GM12878 (cell line): Measurements from ENCODE around the gene ZC3H10. TPM values are rescaled to one million over a fixed set of nuclear protein-coding genes. Genes with fewer than 3 reads are reported as not detected.

Experiments
- ATAC-seq: fragments of 200-7000 bp; cut with Tn5 transposase; 3 replicates; pipeline ENCODE4 v1.9.1; 2020; ENCODE audit warnings: mild to moderate bottlenecking, moderate library complexity
- BruUV-seq: library from RNA; stranded (reverse); fragments of 400-500 nt; replicated peaks from 2 replicates; lab custom pipeline; 2021; lab: Mats Ljungman, UMichigan
- CTCF ChIA-PET: fragments of 300-600 bp; sonication (Branson Sonifier 250); formaldehyde crosslinking; extraction: SDS; loops from one replicate; lab custom pipeline; 2021; ENCODE audit warnings: inconsistent platforms; lab: Yijun Ruan, JAX
- POLR2A ChIA-PET: fragments of 350-600 bp; formaldehyde crosslinking; extraction: SDS; loops from one replicate; lab custom pipeline; 2021; ENCODE audit warnings: inconsistent platforms; lab: Charles Lee
- RAD21 ChIA-PET: fragments of 300-600 bp; sonication (Branson Sonifier 250); formaldehyde crosslinking; loops from one replicate; lab custom pipeline; 2023; ENCODE audit warnings: antibody characterized with exemption; ENCODE audit not compliant: unreplicated experiment; lab: Charles Lee
- SMC1A ChIA-PET: fragments of 300-600 bp; sonication (Branson Sonifier 250); formaldehyde crosslinking; loops from one replicate; lab custom pipeline; 2023; ENCODE audit not compliant: unreplicated experiment, uncharacterized antibody; lab: Charles Lee
- DNase-seq: peaks from one replicate; pipeline ENCODE4 v3.0.0-alpha.2; 2011; ENCODE audit warnings: low read depth, low spot score
- FAIRE-seq: peaks from 3 replicates; lab custom pipeline; 2011; peaks lifted over from hg19 to GRCh38; lab: Jason Lieb, UNC
- H2AFZ ChIP-seq: 2 replicates; pipeline ENCODE4 v1.6.0; 2011; ENCODE audit warnings: low read depth, low read length, control low read depth; ENCODE audit not compliant: control insufficient read depth
- H3K27ac ChIP-seq: 2 replicates; pipeline ENCODE4 v1.5.1; 2011; ENCODE audit warnings: control low read depth; ENCODE audit not compliant: control insufficient read depth, insufficient read depth
- H3K27me3 ChIP-seq, 2 experiments: replicated peaks in 1 of 2; 2 replicates each; pipeline versions ENCODE4 v1.6.0 to v1.6.1; 2011; ENCODE audit warnings: low read length in 1 of 2; ENCODE audit not compliant: control insufficient read depth in 2 of 2, insufficient read depth in 2 of 2
- H3K36me3 ChIP-seq, 2 experiments: 2 replicates each; pipeline ENCODE4 v1.5.1; 2011; ENCODE audit warnings: low read length in 1 of 2; ENCODE audit not compliant: control insufficient read depth in 2 of 2, insufficient read depth in 2 of 2
- H3K4me1 ChIP-seq: 2 replicates; pipeline ENCODE4 v1.6.1; 2011; ENCODE audit warnings: mild to moderate bottlenecking, low read length, moderate library complexity, mixed read lengths; ENCODE audit not compliant: control insufficient read depth, insufficient read depth
- H3K4me2 ChIP-seq: 2 replicates; pipeline ENCODE4 v1.6.0; 2011; ENCODE audit warnings: control low read depth; ENCODE audit not compliant: control insufficient read depth, insufficient read depth
- H3K4me3 ChIP-seq: fragments of 200-600 bp; sonication (generic); 2 replicates; pipeline ENCODE4 v1.5.1; 2016
- H3K79me2 ChIP-seq: 2 replicates; pipeline ENCODE4 v1.6.0; 2011; ENCODE audit warnings: low read length; ENCODE audit not compliant: control insufficient read depth, insufficient read depth
- H3K9ac ChIP-seq: 2 replicates; pipeline ENCODE4 v1.8.0; 2011; ENCODE audit warnings: low read length, control low read depth, mixed read lengths; ENCODE audit not compliant: control insufficient read depth, insufficient read depth
- H3K9me3 ChIP-seq: replicated peaks from 3 replicates; pipeline ENCODE4 v1.5.1; 2011; ENCODE audit warnings: mild to moderate bottlenecking, low read length; ENCODE audit not compliant: control insufficient read depth, insufficient read depth
- H4K20me1 ChIP-seq: 2 replicates; pipeline ENCODE4 v1.6.0; 2011; ENCODE audit not compliant: control insufficient read depth, insufficient read depth
- BHLHE40 ChIP-seq, 2 experiments: fragments of 450-650 bp in 1 of 2; IDR thresholded peaks; 2 replicates each; pipeline ENCODE4 v1.6.1; 2011 to 2017; ENCODE audit warnings: low read depth in 2 of 2, borderline replicate concordance in 1 of 2, improper control_type of control experiment in 1 of 2, low read length in 1 of 2, mild to moderate bottlenecking in 1 of 2
- IRF4 ChIP-seq: IDR thresholded peaks from 2 replicates; pipeline ENCODE4 v1.6.1; 2011; ENCODE audit warnings: low read depth, low read length
- NBN ChIP-seq: fragments of 450-650 bp; IDR thresholded peaks from 2 replicates; pipeline ENCODE4 v1.6.1; 2016
- NFIC ChIP-seq: IDR thresholded peaks from 2 replicates; pipeline ENCODE4 v1.6.1; 2012; ENCODE audit warnings: low read depth, mild to moderate bottlenecking, inconsistent platforms, low read length, moderate library complexity
- PAX8 ChIP-seq: fragments of 450-650 bp; IDR thresholded peaks from 2 replicates; pipeline ENCODE4 v1.6.1; 2017; ENCODE audit warnings: mild to moderate bottlenecking, moderate library complexity
- RAD21 ChIP-seq: IDR thresholded peaks from 2 replicates; pipeline ENCODE4 v1.6.1; 2011; ENCODE audit warnings: mild to moderate bottlenecking, low read depth, low read length, moderate library complexity; ENCODE audit not compliant: insufficient read depth
- TBL1XR1 ChIP-seq: IDR thresholded peaks from 2 replicates; pipeline ENCODE4 v1.6.1; 2012; ENCODE audit warnings: low read depth, low read length, improper control_type of control experiment
- ZNF384 ChIP-seq: IDR thresholded peaks from 2 replicates; pipeline ENCODE4 v1.6.1; 2012; ENCODE audit warnings: low read depth, mild to moderate bottlenecking, low read length, improper control_type of control experiment, borderline replicate concordance
- WGBS: methylation state at CpG from one replicate; pipeline ENCODE4 v1.1.6; 2016; ENCODE audit warnings: low lambda C conversion rate; ENCODE audit not compliant: insufficient replicate concordance, insufficient coverage; ENCODE audit errors: missing lambda C conversion rate; 5-methylcytosine and 5-hydroxymethylcytosine counted together
- in situ Hi-C: fragments of 300-500 bp; cut with MboI; formaldehyde crosslinking; loops from 9 replicates; pipeline ENCODE4 v1.14.3; 2018; ENCODE audit warnings: mixed read lengths
- intact Hi-C: fragments of 100-400 bp; cut with micrococcal nuclease; formaldehyde crosslinking; loops from one replicate; pipeline ENCODE4 v1.14.2; 2022; ENCODE audit not compliant: unreplicated experiment
- polyA plus RNA-seq, 11 experiments: library from polyadenylated mRNA; depleted of rRNA in 4 of 11; unstranded in 6 of 11; stranded (reverse) in 5 of 11; fragments of >200 nt; fragmentation: Nextera tagmentation in 4 of 11; fragmentation: Illumina TruSeq in 1 of 11; extraction: Ambion mirVana in 4 of 11; extraction: Trizol in 1 of 11; gene quantifications; 1 replicate in 1 of 11; 2 replicates in 10 of 11; pipeline versions ENCODE4 v1.2.1 to v1.2.3, GENCODE V29; 2011 to 2016; ENCODE audit warnings: inconsistent platforms in 2 of 11, missing spikeins in 2 of 11, low read depth in 1 of 11
- total RNA-seq, 4 experiments: library from RNA; depleted of rRNA in 3 of 4; stranded (reverse); fragments of >200 nt in 3 of 4; fragmentation: Illumina TruSeq in 1 of 4; extraction: Trizol in 1 of 4; gene quantifications; 2 replicates each; pipeline versions ENCODE4 v1.2.1 to v1.2.3, GENCODE V29; 2013 to 2021
- TF ChIP-seq, protein P1 (sequence below): fragments of 450-650 bp; formaldehyde crosslinking; IDR thresholded peaks from 2 replicates; pipeline ENCODE4 v1.4.0; 2022; ENCODE audit warnings: mild to moderate bottlenecking, moderate library complexity
- TF ChIP-seq, protein P2 (sequence below): IDR thresholded peaks from 2 replicates; pipeline ENCODE4 v1.6.1; 2011; ENCODE audit warnings: mild to moderate bottlenecking, low read depth, low read length, moderate library complexity; ENCODE audit not compliant: insufficient replicate concordance
- TF ChIP-seq, protein P3 (sequence below): fragments of 450-650 bp; conservative IDR thresholded peaks from 2 replicates; pipeline ENCODE4 v1.6.1; 2017; ENCODE audit warnings: mild to moderate bottlenecking, moderate library complexity
- TF ChIP-seq, protein P4 (sequence below): fragments of 450-650 bp; IDR thresholded peaks from 2 replicates; pipeline ENCODE4 v1.6.1; 2017; ENCODE audit warnings: low read depth, mild to moderate bottlenecking, moderate library complexity

Gene ZC3H10
- total and polyA plus RNA-seq, 10 of the 15 experiments (the other 5 are each of a cell fraction or from before 2014, with no cell fraction given): 0.56 to 6.4 (median 3.7) TPM

DNA sequence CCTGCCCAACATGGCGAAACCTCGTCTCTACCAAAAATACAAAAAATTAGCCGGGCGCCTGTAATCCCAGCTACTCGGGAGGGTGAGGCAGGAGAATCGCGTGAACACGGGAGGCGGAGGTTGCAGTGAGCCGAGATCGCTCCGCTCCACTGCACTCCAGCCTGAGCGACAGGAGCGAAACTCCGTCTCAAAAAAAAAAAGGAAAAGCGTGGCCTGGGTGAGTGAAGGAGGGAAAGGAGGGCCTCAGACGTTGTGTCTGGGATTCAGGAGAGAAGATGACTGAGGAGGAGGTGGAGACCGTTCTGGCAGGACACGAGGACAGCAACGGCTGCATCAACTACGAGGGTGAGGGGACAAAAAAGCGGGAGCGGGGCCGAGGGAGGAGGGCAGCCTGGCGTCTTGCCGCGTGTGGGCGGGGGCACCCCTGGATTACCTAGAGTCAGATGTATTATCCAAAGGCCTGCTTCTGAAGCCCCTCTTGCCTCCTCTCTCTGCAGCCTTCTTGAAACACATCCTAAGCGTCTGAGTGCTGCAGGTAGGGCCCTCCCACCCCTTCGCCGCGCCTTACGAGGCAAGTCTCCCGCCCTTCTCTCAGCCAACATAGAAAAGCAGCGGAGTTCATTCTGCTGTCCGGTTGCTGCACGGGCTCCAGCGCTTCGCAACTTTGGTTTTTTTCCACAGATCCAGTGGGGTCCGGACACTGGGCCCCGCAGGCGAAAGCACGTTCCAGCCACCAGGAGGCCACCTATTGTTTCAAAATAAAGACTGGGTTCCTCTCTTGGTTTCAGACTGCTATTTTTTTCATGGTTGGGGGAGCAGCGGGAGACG lies 39.3 kb downstream of the ZC3H10 start:
- peaks cover 27% of the 10 kb centered on the region for H3K4me1 ChIP-seq
- TSS peak; percentile 32 for BruUV-seq
- CTCF ChIA-PET: interaction anchor here (1.0 to 3.6 kb wide), 6 partner anchors 29 to 217 kb away, joined by 4 to 13 read pairs (median 8); partner anchors contain the start of genes ESYT1, PA2G4 and SMARCC2
- TF ChIP-seq NFIC: peak; percentile 40; the same call in 1 of the 2 replicates
- TF ChIP-seq BHLHE40 (IDR thresholded peaks at IDR 0.05; ENCODE audit: borderline replicate concordance in 1 of 2, low read depth in 2 of 2, low read length in 1 of 2): peak; percentile 44 to 50; a peak in 2 of 4 replicates
- no peak for TF ChIP-seq IRF4
- TF ChIP-seq ZNF384: peak; percentile 82
- TF ChIP-seq, protein P1, sequence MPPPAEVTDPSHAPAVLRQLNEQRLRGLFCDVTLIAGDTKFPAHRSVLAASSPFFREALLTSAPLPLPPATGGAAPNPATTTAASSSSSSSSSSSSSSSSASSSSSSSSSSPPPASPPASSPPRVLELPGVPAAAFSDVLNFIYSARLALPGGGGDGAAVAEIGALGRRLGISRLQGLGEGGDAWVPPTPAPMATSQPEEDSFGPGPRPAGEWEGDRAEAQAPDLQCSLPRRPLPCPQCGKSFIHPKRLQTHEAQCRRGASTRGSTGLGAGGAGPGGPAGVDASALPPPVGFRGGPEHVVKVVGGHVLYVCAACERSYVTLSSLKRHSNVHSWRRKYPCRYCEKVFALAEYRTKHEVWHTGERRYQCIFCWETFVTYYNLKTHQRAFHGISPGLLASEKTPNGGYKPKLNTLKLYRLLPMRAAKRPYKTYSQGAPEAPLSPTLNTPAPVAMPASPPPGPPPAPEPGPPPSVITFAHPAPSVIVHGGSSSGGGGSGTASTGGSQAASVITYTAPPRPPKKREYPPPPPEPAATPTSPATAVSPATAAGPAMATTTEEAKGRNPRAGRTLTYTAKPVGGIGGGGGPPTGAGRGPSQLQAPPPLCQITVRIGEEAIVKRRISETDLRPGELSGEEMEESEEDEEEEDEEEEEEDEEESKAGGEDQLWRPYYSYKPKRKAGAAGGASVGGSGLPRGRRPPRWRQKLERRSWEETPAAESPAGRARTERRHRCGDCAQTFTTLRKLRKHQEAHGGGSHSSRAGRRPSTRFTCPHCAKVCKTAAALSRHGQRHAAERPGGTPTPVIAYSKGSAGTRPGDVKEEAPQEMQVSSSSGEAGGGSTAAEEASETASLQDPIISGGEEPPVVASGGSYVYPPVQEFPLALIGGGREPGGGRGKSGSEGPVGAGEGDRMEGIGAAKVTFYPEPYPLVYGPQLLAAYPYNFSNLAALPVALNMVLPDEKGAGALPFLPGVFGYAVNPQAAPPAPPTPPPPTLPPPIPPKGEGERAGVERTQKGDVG: no peak
- TF ChIP-seq, protein P2, sequence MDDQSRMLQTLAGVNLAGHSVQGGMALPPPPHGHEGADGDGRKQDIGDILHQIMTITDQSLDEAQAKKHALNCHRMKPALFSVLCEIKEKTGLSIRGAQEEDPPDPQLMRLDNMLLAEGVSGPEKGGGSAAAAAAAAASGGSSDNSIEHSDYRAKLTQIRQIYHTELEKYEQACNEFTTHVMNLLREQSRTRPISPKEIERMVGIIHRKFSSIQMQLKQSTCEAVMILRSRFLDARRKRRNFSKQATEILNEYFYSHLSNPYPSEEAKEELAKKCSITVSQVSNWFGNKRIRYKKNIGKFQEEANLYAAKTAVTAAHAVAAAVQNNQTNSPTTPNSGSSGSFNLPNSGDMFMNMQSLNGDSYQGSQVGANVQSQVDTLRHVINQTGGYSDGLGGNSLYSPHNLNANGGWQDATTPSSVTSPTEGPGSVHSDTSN: no peak
- TF ChIP-seq, protein P3, sequence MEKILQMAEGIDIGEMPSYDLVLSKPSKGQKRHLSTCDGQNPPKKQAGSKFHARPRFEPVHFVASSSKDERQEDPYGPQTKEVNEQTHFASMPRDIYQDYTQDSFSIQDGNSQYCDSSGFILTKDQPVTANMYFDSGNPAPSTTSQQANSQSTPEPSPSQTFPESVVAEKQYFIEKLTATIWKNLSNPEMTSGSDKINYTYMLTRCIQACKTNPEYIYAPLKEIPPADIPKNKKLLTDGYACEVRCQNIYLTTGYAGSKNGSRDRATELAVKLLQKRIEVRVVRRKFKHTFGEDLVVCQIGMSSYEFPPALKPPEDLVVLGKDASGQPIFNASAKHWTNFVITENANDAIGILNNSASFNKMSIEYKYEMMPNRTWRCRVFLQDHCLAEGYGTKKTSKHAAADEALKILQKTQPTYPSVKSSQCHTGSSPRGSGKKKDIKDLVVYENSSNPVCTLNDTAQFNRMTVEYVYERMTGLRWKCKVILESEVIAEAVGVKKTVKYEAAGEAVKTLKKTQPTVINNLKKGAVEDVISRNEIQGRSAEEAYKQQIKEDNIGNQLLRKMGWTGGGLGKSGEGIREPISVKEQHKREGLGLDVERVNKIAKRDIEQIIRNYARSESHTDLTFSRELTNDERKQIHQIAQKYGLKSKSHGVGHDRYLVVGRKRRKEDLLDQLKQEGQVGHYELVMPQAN: peak; percentile 35; the same call in 1 of the 2 replicates
- TF ChIP-seq RAD21: peak; percentile 33
- 0 out of 2 replicates have a peak, but pooled peaks have one; percentile 66 for TF ChIP-seq NBN
- TF ChIP-seq, protein P4, sequence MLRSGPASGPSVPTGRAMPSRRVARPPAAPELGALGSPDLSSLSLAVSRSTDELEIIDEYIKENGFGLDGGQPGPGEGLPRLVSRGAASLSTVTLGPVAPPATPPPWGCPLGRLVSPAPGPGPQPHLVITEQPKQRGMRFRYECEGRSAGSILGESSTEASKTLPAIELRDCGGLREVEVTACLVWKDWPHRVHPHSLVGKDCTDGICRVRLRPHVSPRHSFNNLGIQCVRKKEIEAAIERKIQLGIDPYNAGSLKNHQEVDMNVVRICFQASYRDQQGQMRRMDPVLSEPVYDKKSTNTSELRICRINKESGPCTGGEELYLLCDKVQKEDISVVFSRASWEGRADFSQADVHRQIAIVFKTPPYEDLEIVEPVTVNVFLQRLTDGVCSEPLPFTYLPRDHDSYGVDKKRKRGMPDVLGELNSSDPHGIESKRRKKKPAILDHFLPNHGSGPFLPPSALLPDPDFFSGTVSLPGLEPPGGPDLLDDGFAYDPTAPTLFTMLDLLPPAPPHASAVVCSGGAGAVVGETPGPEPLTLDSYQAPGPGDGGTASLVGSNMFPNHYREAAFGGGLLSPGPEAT: 0 out of 2 replicates have a peak, but pooled peaks have one; percentile 27
- TF ChIP-seq PAX8: no peak
- TF ChIP-seq TBL1XR1: peak; percentile 69

More for the DNA sequence above, 39.3 kb downstream of the ZC3H10 start:
- H4K20me1 ChIP-seq: no peaks in the 10 kb centered on the region
- DNase-seq (no peak), ATAC-seq (peak; percentile 67), FAIRE-seq (peak; percentile 27)
- SMC1A ChIA-PET: interaction anchor here (0.7 to 2.4 kb wide), 4 partner anchors 30 to 125 kb away, joined by 3 to 12 read pairs (median 6); partner anchors contain the start of gene ESYT1
- H3K9me3 ChIP-seq: no peaks in the 10 kb centered on the region
- H3K36me3 ChIP-seq: peaks cover 20 to 24% of the 10 kb centered on the region in 2 experiments
- H3K27me3 ChIP-seq: no peaks in the 10 kb centered on the region
- in situ Hi-C loops (no loop called here), intact Hi-C loops (loop anchor here (1.0 to 2.0 kb wide), 2 partner anchors 31 kb away; partner anchors contain the start of gene SMARCC2)
- H3K9ac ChIP-seq: peak overlapping the region; percentile 81
- peak overlapping the region; percentile 85 for H3K27ac ChIP-seq
- H3K4me2 ChIP-seq: peak overlapping the region; percentile 91
- 1% methylated on average over 33 of the region's 45 CpGs for WGBS
- POLR2A ChIA-PET: interaction anchor here (0.6 to 2.4 kb wide), 8 partner anchors 13 to 232 kb away, joined by 3 to 19 read pairs (median 4); partner anchors contain the start of genes ESYT1, PA2G4, RAB5B and RNF41
- RAD21 ChIA-PET: interaction anchor here (0.9 to 2.8 kb wide), 5 partner anchors 27 to 64 kb away, joined by 3 to 18 read pairs (median 4); partner anchors contain the start of genes ESYT1 and RNF41
- peak overlapping the region; percentile 87 for H3K4me3 ChIP-seq
- peaks cover 48% of the 10 kb centered on the region for H3K79me2 ChIP-seq
- H2AFZ ChIP-seq: peak overlapping the region; percentile 71
